ACC112 (cell line): ENCODE data around the gene SERPINE1.

Source experiments
- H2AFZ ChIP-seq: fragments of 200-600 bp; sonication (generic); one replicate; pipeline ENCODE4 v1.6.0; 2017; ENCODE audit warnings: antibody characterized with exemption, low read length; ENCODE audit not compliant: unreplicated experiment
- H3K27ac ChIP-seq: fragments of 200-600 bp; sonication (generic); 2 replicates; pipeline ENCODE4 v1.5.1; 2014; ENCODE audit warnings: low read depth, mild to moderate bottlenecking, antibody characterized with exemption, low read length, moderate library complexity
- H3K27me3 ChIP-seq: fragments of 200-600 bp; sonication (generic); 2 replicates; pipeline ENCODE4 v1.6.1; 2014; ENCODE audit warnings: mild to moderate bottlenecking, antibody characterized with exemption, low read length, moderate library complexity, mixed read lengths; ENCODE audit not compliant: insufficient read depth
- H3K36me3 ChIP-seq: fragments of 200-600 bp; sonication (generic); 2 replicates; pipeline ENCODE4 v1.6.1; 2016; ENCODE audit warnings: mild to moderate bottlenecking, antibody characterized with exemption, low read length, moderate library complexity, mixed read lengths; ENCODE audit not compliant: insufficient read depth
- H3K4me1 ChIP-seq: fragments of 200-600 bp; sonication (generic); one replicate; pipeline ENCODE4 v1.6.1; 2016; ENCODE audit warnings: low read length, mixed read lengths; ENCODE audit not compliant: insufficient read depth, unreplicated experiment, control insufficient read depth
- H3K4me3 ChIP-seq: fragments of 200-600 bp; sonication (generic); 2 replicates; pipeline ENCODE4 v1.5.1; 2014; ENCODE audit warnings: mild to moderate bottlenecking, low read depth, low read length
- H3K79me2 ChIP-seq: fragments of 200-600 bp; sonication (generic); one replicate; pipeline ENCODE4 v1.6.0; 2016; ENCODE audit warnings: low read length; ENCODE audit not compliant: control insufficient read depth, unreplicated experiment, insufficient read depth

The SERPINE1 gene

DNA sequence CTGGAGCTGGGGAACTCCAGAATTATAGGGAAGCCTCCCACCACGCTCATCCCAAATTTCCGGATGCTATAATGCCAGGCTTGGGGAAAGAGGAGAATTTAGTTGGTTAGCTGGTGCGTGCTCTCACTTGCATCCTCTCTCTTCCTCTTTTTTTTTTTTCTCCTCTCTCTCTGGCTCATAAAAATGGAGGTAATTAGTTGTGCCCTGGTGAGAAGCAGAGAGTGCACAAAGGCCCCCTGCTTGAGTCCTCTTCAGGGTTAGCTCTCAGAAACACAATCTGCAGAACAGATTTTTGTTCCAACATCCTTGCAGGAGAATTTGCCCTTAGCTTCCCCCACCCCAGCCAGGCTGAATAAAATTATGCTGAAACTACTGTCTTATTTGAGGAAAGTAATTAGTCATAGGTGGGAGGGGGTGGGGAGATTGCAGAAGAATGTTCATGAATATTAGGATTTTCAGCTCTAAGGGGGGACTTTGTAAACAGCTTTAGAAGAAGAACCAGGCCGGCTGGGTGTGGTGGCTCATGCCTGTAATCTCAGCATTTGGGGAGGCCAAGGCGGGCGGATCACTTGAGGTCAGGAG, 7.6 kb downstream of the SERPINE1 start:
- peak overlapping the region; percentile 22 for H3K27ac ChIP-seq

GRCh38 chr7:101137651-101138212, 10.8 kb downstream of the SERPINE1 start:
- no peaks in the 10 kb centered on the region for H3K27me3 ChIP-seq
- no peak overlapping the region for H3K4me3 ChIP-seq
- no peaks in the 10 kb centered on the region for H3K79me2 ChIP-seq
- peaks cover 28% of the 10 kb centered on the region for H3K4me1 ChIP-seq
- H3K36me3 ChIP-seq = peaks cover 15% of the 10 kb centered on the region
- H2AFZ ChIP-seq = no peak overlapping the region
- H3K27ac ChIP-seq = peak overlapping the region; percentile 85

More for the DNA sequence above, 7.6 kb downstream of the SERPINE1 start:
- H2AFZ ChIP-seq = no peak overlapping the region
- H3K4me3 ChIP-seq = peak overlapping the region; percentile 27; the same call in 1 of the 2 replicates
- H3K36me3 ChIP-seq = peaks cover 27% of the 10 kb centered on the region
- H3K4me1 ChIP-seq = peaks cover 34% of the 10 kb centered on the region
- peaks cover 1% of the 10 kb centered on the region for H3K79me2 ChIP-seq
- H3K27me3 ChIP-seq = no peaks in the 10 kb centered on the region

GRCh38 chr7:101138213-101138870, 11.4 kb downstream of the SERPINE1 start:
- Histone ChIP-seq H3K27ac (peak overlapping the region; percentile 85), H3K27me3 (no peaks in the 10 kb centered on the region), H3K79me2 (no peaks in the 10 kb centered on the region), H3K36me3 (peaks cover 15% of the 10 kb centered on the region), H3K4me1 (peaks cover 26% of the 10 kb centered on the region), H3K4me3 (no peak overlapping the region), H2AFZ (no peak overlapping the region)

DNA sequence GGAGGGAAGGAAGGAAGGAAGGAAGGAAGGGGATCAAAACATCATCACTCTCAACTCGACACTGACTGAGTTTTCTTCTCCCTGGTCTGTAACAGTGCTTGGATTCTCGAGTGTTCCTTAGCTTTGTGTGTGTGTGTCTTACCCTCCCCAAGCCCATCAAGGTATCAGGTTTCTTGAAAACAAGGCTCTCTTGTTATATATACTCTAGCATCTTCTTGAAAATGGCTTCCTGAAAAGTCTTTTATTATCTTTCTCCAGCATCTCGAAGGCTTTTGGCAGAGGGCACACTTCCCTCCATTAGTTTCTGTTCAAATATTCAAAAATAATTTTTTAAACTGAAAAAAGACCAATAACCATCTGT, 13.4 kb downstream of the SERPINE1 start:
- no peak overlapping the region for H3K4me3 ChIP-seq
- no peak overlapping the region for H2AFZ ChIP-seq
- H3K27ac ChIP-seq = peak overlapping the region; percentile 85
- no peaks in the 10 kb centered on the region for H3K79me2 ChIP-seq
- H3K27me3 ChIP-seq = no peaks in the 10 kb centered on the region
- H3K36me3 ChIP-seq = peaks cover 5% of the 10 kb centered on the region; the same call in 1 of the 2 replicates
- H3K4me1 ChIP-seq = peaks cover 17% of the 10 kb centered on the region

DNA sequence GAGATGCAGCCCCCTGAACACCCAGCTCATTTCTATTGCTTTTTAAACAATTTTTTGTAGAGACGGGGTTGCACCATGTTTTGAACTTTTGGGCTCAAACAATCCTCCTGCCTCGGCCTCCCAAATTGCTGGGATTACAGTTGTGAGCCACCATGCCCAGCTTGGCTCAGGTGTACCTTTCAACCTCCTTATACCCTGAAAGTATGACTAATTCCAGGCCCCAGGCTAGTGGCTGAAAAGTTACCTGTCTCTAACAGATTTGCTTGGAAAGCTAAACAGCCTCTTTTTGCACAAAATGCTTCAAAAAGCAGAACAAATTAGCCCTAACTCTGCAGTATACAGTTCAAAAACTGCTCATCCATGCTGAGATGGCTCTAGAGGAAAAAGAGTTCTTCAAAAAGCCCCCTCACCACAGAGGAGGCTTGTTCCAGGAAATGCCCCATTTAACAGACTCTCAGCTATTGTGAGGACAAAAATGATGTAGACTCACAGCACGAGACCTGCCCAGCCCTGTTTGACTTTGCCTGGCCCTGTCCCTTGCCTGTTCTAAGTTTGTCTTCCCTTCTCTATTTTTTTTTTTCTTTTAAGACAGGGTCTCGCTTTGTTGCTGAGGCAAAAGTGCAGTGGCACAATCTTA, 14.0 kb downstream of the SERPINE1 start:
- H3K4me1 ChIP-seq = peaks cover 17% of the 10 kb centered on the region
- H3K27me3 ChIP-seq = no peaks in the 10 kb centered on the region
- no peak overlapping the region for H3K4me3 ChIP-seq
- no peaks in the 10 kb centered on the region for H3K36me3 ChIP-seq
- H3K27ac ChIP-seq = peak overlapping the region; percentile 85
- no peaks in the 10 kb centered on the region for H3K79me2 ChIP-seq
- no peak overlapping the region for H2AFZ ChIP-seq

DNA sequence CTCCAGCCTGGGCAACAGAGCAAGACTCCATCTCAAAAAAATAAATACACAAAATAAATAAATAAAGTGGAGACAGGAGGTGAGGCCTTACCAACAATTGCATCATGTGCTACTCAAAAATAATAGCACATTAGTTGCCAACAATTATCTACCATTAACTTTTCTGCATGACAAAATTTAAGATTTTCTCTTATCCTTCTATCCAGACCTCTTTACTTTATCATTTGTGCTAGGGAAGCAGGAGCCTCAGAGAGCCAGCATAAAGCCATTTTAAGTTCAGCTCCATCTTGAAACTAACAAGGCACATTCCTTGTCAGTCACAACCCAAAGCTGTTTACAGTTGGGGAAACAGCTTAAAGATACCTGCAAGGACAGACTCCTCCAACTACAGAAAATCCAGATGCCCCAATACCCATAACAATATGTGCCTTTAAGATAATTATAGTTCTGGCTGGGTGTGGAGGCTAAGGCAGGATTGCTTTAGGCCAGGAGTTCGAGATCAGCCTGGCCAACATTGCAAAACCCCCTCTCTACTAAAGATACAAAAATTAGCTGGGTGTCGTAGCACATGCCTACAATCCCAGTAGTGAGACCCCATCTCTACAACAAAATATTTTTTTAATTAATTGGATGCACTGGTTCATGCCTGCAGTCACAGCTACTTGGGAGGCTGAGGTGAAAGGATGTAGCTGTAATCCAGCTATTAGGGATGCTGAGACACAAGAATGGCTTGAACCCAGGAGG, 25.2 kb downstream of the SERPINE1 start:
- H2AFZ ChIP-seq = no peak overlapping the region
- 0 out of 2 replicates have a peak, but pooled peaks cover under 1% of the 10 kb centered on the region for H3K36me3 ChIP-seq
- peaks cover 9% of the 10 kb centered on the region for H3K4me1 ChIP-seq
- no peak overlapping the region for H3K27ac ChIP-seq
- H3K27me3 ChIP-seq = no peaks in the 10 kb centered on the region
- H3K4me3 ChIP-seq = no peak overlapping the region
- peaks cover 18% of the 10 kb centered on the region for H3K79me2 ChIP-seq

DNA sequence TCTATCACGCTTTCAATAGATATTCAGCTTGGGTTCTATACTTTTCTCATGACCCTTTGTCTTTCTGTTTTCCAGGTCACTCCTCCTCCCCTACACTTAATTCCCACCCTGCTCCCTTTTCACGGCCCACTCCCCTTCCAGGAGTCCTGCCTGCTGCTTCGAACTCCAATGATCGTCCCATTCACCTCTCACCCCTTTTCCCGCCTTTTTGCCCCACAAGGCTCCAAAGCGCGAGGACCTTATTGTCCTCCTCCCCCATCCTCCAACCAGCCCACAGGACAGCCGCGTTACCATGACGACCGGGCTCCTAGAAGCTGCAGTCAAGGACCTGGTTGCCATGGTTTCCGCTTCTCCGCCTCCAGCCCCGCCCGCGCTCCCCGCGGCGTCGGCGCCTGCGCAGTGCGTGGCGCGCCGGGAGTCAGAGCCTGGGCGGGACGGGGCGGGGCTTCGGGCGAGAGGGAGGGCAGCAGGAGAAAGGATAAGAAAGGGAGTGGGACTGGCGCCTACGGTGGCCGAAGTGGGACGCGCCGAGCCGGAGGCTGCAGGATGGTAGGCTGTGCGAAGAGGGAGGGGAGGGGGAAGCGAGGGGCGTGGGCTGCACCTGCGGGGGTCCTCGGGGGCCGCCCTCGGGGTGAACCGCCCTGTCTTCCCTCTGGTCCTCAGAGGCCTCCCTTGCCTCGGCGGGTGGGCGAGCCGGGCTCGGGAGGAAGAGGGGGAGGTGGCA, 27.2 kb downstream of the SERPINE1 start, which contains the start of gene AP1S1:
Gene AP1S1 (plus strand): TSS at position 508 of the 724 bp plus-strand sequence. CDS start 39 bp downstream, at position 547.
- Histone ChIP-seq H3K27me3 (no peaks in the 10 kb centered on the region), H2AFZ (peak within 1 kb of the TSS; percentile 94), H3K79me2 (peaks cover 18% of the 10 kb centered on the region), H3K4me3 (peak within 1 kb of the TSS; percentile 92), H3K27ac (peak within 1 kb of the TSS; percentile 27), H3K36me3 (0 out of 2 replicates have a peak, but pooled peaks cover 3% of the 10 kb centered on the region), H3K4me1 (peaks cover 12% of the 10 kb centered on the region)

DNA sequence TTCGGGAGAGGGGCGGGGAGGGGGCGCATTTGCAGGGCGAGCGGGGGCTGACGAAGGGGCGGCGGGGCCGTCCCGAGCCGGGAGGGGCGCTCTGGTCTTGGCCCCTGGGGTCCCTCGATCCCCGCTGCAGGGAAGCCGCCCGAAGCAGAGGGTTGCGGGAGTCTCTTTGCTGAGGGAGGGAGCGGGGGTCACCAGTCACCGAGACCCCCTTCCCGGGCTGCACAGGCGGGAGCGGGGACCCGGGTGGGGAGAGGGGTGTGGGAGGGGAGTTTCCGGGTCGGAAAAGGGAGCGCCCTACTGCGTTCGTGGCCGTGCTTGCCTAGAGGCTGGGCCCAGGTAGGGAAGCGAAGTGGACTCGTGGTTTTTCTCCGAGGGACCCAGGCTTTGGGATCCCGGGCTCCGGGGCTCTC, 27.8 kb downstream of the SERPINE1 start:
- no peak overlapping the region for H3K27ac ChIP-seq
- H3K36me3 ChIP-seq = 0 out of 2 replicates have a peak, but pooled peaks cover 3% of the 10 kb centered on the region
- H3K27me3 ChIP-seq = no peaks in the 10 kb centered on the region

GRCh38 chr7:101155303-101155702, 28.4 kb downstream of the SERPINE1 start:
- Histone ChIP-seq H3K4me1 (peaks cover 23% of the 10 kb centered on the region), H2AFZ (no peak overlapping the region), H3K27ac (peak overlapping the region; percentile 27)

More for the DNA sequence above, 27.8 kb downstream of the SERPINE1 start:
- Histone ChIP-seq H3K79me2 (peaks cover 18% of the 10 kb centered on the region), H3K4me3 (peak overlapping the region; percentile 92), H3K4me1 (peaks cover 17% of the 10 kb centered on the region), H2AFZ (peak overlapping the region; percentile 94)

More at GRCh38 chr7:101155303-101155702, 28.4 kb downstream of the SERPINE1 start:
- Histone ChIP-seq H3K4me3 (peak overlapping the region; percentile 92), H3K36me3 (0 out of 2 replicates have a peak, but pooled peaks cover 3% of the 10 kb centered on the region), H3K79me2 (peaks cover 18% of the 10 kb centered on the region), H3K27me3 (no peaks in the 10 kb centered on the region)
